ENCODE results near the gene RCAN1.

- TF ChIP-seq, protein P1, sequence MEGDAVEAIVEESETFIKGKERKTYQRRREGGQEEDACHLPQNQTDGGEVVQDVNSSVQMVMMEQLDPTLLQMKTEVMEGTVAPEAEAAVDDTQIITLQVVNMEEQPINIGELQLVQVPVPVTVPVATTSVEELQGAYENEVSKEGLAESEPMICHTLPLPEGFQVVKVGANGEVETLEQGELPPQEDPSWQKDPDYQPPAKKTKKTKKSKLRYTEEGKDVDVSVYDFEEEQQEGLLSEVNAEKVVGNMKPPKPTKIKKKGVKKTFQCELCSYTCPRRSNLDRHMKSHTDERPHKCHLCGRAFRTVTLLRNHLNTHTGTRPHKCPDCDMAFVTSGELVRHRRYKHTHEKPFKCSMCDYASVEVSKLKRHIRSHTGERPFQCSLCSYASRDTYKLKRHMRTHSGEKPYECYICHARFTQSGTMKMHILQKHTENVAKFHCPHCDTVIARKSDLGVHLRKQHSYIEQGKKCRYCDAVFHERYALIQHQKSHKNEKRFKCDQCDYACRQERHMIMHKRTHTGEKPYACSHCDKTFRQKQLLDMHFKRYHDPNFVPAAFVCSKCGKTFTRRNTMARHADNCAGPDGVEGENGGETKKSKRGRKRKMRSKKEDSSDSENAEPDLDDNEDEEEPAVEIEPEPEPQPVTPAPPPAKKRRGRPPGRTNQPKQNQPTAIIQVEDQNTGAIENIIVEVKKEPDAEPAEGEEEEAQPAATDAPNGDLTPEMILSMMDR (tag by site-specific recombination; IDR thresholded peaks at IDR 0.05) = no peak
- TF ChIP-seq ZNF843 (tag by site-specific recombination; IDR thresholded peaks at IDR 0.05) (no peak), SETDB1 (IDR thresholded peaks at IDR 0.05; ENCODE audit: insufficient read length, low read length) (no peak), ZNF777 (tag by site-specific recombination; IDR thresholded peaks at IDR 0.05; ENCODE audit: borderline replicate concordance) (no peak), REST (tag by site-specific recombination; IDR thresholded peaks at IDR 0.05) (no peak), ELK4 (IDR thresholded peaks at IDR 0.05; ENCODE audit: borderline replicate concordance, low read depth, low read length) (no peak), ZNF621 (tag by site-specific recombination; IDR thresholded peaks at IDR 0.05) (no peak), ZNF114 (tag by site-specific recombination; IDR thresholded peaks at IDR 0.05) (no peak), TRIM28 (IDR thresholded peaks at IDR 0.05; ENCODE audit: borderline replicate concordance, low read length) (no peak), ZNF629 (tag by site-specific recombination; IDR thresholded peaks at IDR 0.05) (no peak), ZNF791 (tag by site-specific recombination; IDR thresholded peaks at IDR 0.05) (no peak)
- TF ChIP-seq, protein P2, sequence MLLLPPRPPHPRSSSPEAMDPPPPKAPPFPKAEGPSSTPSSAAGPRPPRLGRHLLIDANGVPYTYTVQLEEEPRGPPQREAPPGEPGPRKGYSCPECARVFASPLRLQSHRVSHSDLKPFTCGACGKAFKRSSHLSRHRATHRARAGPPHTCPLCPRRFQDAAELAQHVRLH (tag by site-specific recombination; IDR thresholded peaks at IDR 0.05) = no peak
- TF ChIP-seq, protein P3, sequence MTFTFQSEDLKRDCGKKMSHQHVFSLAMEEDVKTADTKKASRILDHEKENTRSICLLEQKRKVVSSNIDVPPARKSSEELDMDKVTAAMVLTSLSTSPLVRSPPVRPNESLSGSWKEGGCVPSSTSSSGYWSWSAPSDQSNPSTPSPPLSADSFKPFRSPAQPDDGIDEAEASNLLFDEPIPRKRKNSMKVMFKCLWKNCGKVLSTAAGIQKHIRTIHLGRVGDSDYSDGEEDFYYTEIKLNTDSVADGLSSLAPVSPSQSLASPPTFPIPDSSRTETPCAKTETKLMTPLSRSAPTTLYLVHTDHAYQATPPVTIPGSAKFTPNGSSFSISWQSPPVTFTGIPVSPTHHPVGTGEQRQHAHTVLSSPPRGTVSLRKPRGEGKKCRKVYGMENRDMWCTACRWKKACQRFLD (tag by site-specific recombination; IDR thresholded peaks at IDR 0.05) = no peak
Observed at GRCh38 chr21:34519694-34520093, 95.2 kb downstream of the RCAN1 start.
